H1 (cell line): ENCODE measurements around the gene ACAP2. TPM values are rescaled to one million over a fixed set of nuclear protein-coding genes. Genes with fewer than 3 reads are reported as not detected.

Source experiments
- BCL11A ChIP-seq, 2 experiments: IDR thresholded peaks; one replicate each; pipeline ENCODE4 v1.6.1; 2011; ENCODE audit warnings: low read depth in 2 of 2, low read length in 2 of 2, mild to moderate bottlenecking in 2 of 2
- CBX8 ChIP-seq: fragments of 300-800, 300-1000 bp; sonication (generic); IDR thresholded peaks from 2 replicates; pipeline ENCODE4 v1.7.1; 2016; ENCODE audit warnings: low read depth, low read length, borderline replicate concordance
- CTBP2 ChIP-seq: IDR thresholded peaks from 2 replicates; pipeline ENCODE4 v1.7.0; 2011; ENCODE audit warnings: borderline replicate concordance, mild to moderate bottlenecking, moderate library complexity, mixed read lengths, low read length; ENCODE audit not compliant: insufficient read depth, insufficient read length
- SIRT6 ChIP-seq: IDR thresholded peaks from one replicate; pipeline ENCODE4 v1.7.1; 2012; ENCODE audit warnings: low read length, inconsistent platforms
- polyA plus RNA-seq, 7 experiments: library from polyadenylated mRNA; depleted of rRNA in 3 of 7; stranded (reverse) in 5 of 7; unstranded in 2 of 7; fragments of >200 nt in 5 of 7; fragments of 200-250 nt in 2 of 7; gene quantifications; 1 replicate in 5 of 7; 2 replicates in 1 of 7; 4 replicates in 1 of 7; pipeline versions ENCODE4 v1.2.1 to v1.2.3, GENCODE V29; 2011 to 2013; ENCODE audit warnings: missing spikeins in 2 of 7, mixed read lengths in 2 of 7
- total RNA-seq: library from RNA; stranded (reverse); fragmentation: NEBNext Ultra II Directional; extraction: Animal tissue kit (Norgen Biotek cat#: 25700); gene quantifications from 2 replicates; pipeline ENCODE4 v1.2.1, GENCODE V29; 2021

The ACAP2 gene
- total and polyA plus RNA-seq, 2 of the 8 experiments (the other 6 are each of a cell fraction or from before 2014, with no cell fraction given) = 7.7 to 37.3 TPM

- TF ChIP-seq SIRT6 (no peak), BCL11A (IDR thresholded peaks at IDR 0.05; ENCODE audit: low read depth in 2 of 2, low read length in 2 of 2) (no peak), CBX8 (no peak), CTBP2 (no peak)
Measured at GRCh38 chr3:195467641-195468390, 25.0 kb upstream of the ACAP2 start (continued).
